Loucy (cell line): ENCODE data around the gene ZPBP2.
A peak's percentile ranks its signal among the peaks of the same experiment; 100 is the strongest.

Source experiments
- H2AFZ ChIP-seq: fragments of 200-600 bp; sonication (generic); 2 replicates; pipeline ENCODE4 v1.6.0; 2016; ENCODE audit warnings: antibody characterized with exemption, mild to moderate bottlenecking, low read length, moderate library complexity
- H3F3A ChIP-seq: fragments of 200-600 bp; 2 replicates; pipeline ENCODE4 v1.6.0; 2016; ENCODE audit warnings: antibody characterized with exemption, low read depth, mild to moderate bottlenecking
- H3K27me3 ChIP-seq: fragments of 200-600 bp; sonication (generic); 2 replicates; pipeline ENCODE4 v1.6.1; 2014; ENCODE audit warnings: low read length, mild to moderate bottlenecking; ENCODE audit not compliant: insufficient read depth, poor library complexity, severe bottlenecking
- H3K36me3 ChIP-seq: fragments of 200-600 bp; sonication (generic); 2 replicates; pipeline ENCODE4 v1.6.1; 2016; ENCODE audit warnings: low read length; ENCODE audit not compliant: insufficient read depth
- H3K4me1 ChIP-seq: fragments of 200-600 bp; sonication (generic); 2 replicates; pipeline ENCODE4 v1.5.1; 2014; ENCODE audit warnings: low read length, mild to moderate bottlenecking; ENCODE audit not compliant: insufficient read depth, poor library complexity, severe bottlenecking
- H3K4me2 ChIP-seq: fragments of 200-600 bp; sonication (generic); 2 replicates; pipeline ENCODE4 v1.6.0; 2014; ENCODE audit warnings: antibody characterized with exemption, low read length, low read depth, mild to moderate bottlenecking; ENCODE audit not compliant: poor library complexity, severe bottlenecking
- H3K4me3 ChIP-seq: fragments of 200-600 bp; sonication (generic); 2 replicates; pipeline ENCODE4 v1.5.1; 2014; ENCODE audit warnings: low read length, mild to moderate bottlenecking, mixed read lengths; ENCODE audit not compliant: poor library complexity, severe bottlenecking
- H3K79me2 ChIP-seq: fragments of 200-600 bp; sonication (generic); 2 replicates; pipeline ENCODE4 v1.6.1; 2014; ENCODE audit warnings: low read length; ENCODE audit not compliant: insufficient read depth
- H3K9ac ChIP-seq: fragments of 200-600 bp; sonication (generic); 2 replicates; pipeline ENCODE4 v1.6.0; 2014; ENCODE audit warnings: mild to moderate bottlenecking, low read depth, low read length, moderate library complexity; ENCODE audit not compliant: poor library complexity, severe bottlenecking
- H3K9me2 ChIP-seq: fragments of 200-600 bp; sonication (generic); replicated peaks from 2 replicates; pipeline ENCODE4 v1.6.1; 2016; ENCODE audit warnings: low read depth, low read length, mixed read lengths
- H3K9me3 ChIP-seq: fragments of 200-600 bp; sonication (generic); 2 replicates; pipeline ENCODE4 v1.6.1; 2014; ENCODE audit warnings: mild to moderate bottlenecking, antibody characterized with exemption, low read length, low read depth; ENCODE audit not compliant: insufficient read depth
- H4K20me1 ChIP-seq: fragments of 200-600 bp; sonication (generic); 2 replicates; pipeline ENCODE4 v1.6.0; 2014; ENCODE audit warnings: antibody characterized with exemption, low read length, mild to moderate bottlenecking; ENCODE audit not compliant: insufficient read depth, poor library complexity, severe bottlenecking
- EZH2phosphoT487 ChIP-seq: fragments of 200-600 bp; IDR thresholded peaks from 2 replicates; pipeline ENCODE4 v1.6.1; 2018; ENCODE audit warnings: antibody characterized with exemption, mild to moderate bottlenecking, moderate library complexity, borderline replicate concordance
- TF ChIP-seq, protein P1 (sequence below): fragments of 200-600 bp; sonication (generic); conservative IDR thresholded peaks from 2 replicates; pipeline ENCODE4 v1.5.1; 2014; ENCODE audit warnings: mild to moderate bottlenecking, antibody characterized with exemption, low read length

Gene ZPBP2

DNA sequence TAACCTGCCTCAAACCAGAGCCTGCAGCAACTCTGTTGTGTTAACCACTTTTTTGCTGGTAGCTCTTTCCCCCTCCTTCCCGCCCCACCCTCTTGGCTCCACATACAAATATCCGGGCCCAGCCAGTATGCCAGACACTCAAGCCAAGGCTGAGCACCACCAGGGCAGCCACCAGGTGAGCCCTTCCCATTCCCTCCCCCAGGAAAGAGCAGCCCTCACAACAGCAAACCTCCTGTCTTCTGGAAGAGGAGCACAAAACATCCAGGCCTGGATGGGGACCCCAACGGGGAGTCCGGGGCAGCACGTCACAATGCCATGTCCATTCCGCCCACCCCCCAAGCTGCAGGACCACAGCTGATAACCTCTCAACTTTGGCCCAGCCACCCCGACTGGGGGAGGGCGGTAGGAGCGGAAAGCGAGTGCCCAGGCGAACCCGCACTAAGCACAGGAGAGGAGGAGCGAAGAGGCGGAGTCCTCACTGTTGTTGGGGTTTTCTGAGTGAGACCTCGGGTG lies 58.6 kb downstream of the ZPBP2 start:
- Histone ChIP-seq H3K9me3 (no peaks in the 10 kb centered on the region), H3K4me2 (peak overlapping the region; percentile 93), H3F3A (no peaks in the 10 kb centered on the region), H3K4me1 (peaks cover 39% of the 10 kb centered on the region), H3K4me3 (peak overlapping the region; percentile 86), H3K27me3 (no peaks in the 10 kb centered on the region), H3K9me2 (no peaks in the 10 kb centered on the region), H3K79me2 (peaks cover 47% of the 10 kb centered on the region), H2AFZ (peak overlapping the region; percentile 68; the same call in 1 of the 2 replicates), H4K20me1 (peaks cover 29% of the 10 kb centered on the region), H3K9ac (peak overlapping the region; percentile 81), H3K36me3 (peaks cover 19% of the 10 kb centered on the region; the same call in 1 of the 2 replicates)
- no peak for TF ChIP-seq EZH2phosphoT487
- TF ChIP-seq, protein P1, sequence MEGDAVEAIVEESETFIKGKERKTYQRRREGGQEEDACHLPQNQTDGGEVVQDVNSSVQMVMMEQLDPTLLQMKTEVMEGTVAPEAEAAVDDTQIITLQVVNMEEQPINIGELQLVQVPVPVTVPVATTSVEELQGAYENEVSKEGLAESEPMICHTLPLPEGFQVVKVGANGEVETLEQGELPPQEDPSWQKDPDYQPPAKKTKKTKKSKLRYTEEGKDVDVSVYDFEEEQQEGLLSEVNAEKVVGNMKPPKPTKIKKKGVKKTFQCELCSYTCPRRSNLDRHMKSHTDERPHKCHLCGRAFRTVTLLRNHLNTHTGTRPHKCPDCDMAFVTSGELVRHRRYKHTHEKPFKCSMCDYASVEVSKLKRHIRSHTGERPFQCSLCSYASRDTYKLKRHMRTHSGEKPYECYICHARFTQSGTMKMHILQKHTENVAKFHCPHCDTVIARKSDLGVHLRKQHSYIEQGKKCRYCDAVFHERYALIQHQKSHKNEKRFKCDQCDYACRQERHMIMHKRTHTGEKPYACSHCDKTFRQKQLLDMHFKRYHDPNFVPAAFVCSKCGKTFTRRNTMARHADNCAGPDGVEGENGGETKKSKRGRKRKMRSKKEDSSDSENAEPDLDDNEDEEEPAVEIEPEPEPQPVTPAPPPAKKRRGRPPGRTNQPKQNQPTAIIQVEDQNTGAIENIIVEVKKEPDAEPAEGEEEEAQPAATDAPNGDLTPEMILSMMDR = no peak
